HCT116 (cell line): Measurements from ENCODE around the gene C15orf40. TPM values are rescaled to one million over a fixed set of nuclear protein-coding genes. Genes with fewer than 3 reads are reported as not detected.
A peak's percentile ranks its signal among the peaks of the same experiment; 100 is the strongest.

ENCODE experiments used
- ATAC-seq: fragments of 200-7000 bp; cut with Tn5 transposase; 2 replicates; pipeline ENCODE4 v1.9.1; 2020; ENCODE audit warnings: mild to moderate bottlenecking, moderate library complexity
- BruUV-seq: library from RNA; stranded (reverse); fragments of 400-500 nt; replicated peaks from 2 replicates; lab custom pipeline; 2021; lab: Mats Ljungman, UMichigan
- CTCF ChIA-PET: fragments of 300-600 bp; sonication (Branson Sonifier 250); formaldehyde crosslinking; loops from one replicate; lab custom pipeline; 2021; ENCODE audit warnings: antibody characterized with exemption; lab: Charles Lee
- POLR2A ChIA-PET: fragments of 300-600, 350-600 bp; sonication (Branson Sonifier 250); formaldehyde crosslinking; loops from one replicate; lab custom pipeline; 2021; ENCODE audit warnings: antibody characterized with exemption; lab: Charles Lee
- RAD21 ChIA-PET, 2 experiments: fragments of 300-600 bp; sonication (Branson Sonifier 250); formaldehyde crosslinking; loops; one replicate each; lab custom pipeline; 2023; ENCODE audit warnings: low total read pairs in 2 of 2; ENCODE audit not compliant: uncharacterized antibody in 2 of 2, unreplicated experiment in 2 of 2, low non-redundant PET in 1 of 2; lab: Charles Lee
- DNase-seq: peaks from one replicate; pipeline ENCODE4 v3.0.0-alpha.2; 2010; ENCODE audit warnings: low read depth, low spot score
- H2AFZ ChIP-seq: fragments of 200-600 bp; shearing (Covaris generic), sonication (generic); 2 replicates; pipeline ENCODE4 v1.6.1; 2017; ENCODE audit warnings: low read depth, mixed run types, mixed read lengths, antibody characterized with exemption, low read length; ENCODE audit not compliant: poor library complexity, severe bottlenecking
- H3K27ac ChIP-seq: 2 replicates; pipeline ENCODE4 v1.5.1; 2012; ENCODE audit warnings: low read depth, low read length
- H3K27me3 ChIP-seq: fragments of 200-600 bp; sonication (generic); 2 replicates; pipeline ENCODE4 v1.6.1; 2016; ENCODE audit warnings: mixed run types, low read length, mixed read lengths; ENCODE audit not compliant: insufficient read depth
- H3K36me3 ChIP-seq, 2 experiments: fragments of 200-500 bp in 1 of 2; fragments of 200-600 bp in 1 of 2; sonication (Bioruptor generic) in 1 of 2; sonication (generic) in 1 of 2; 2 replicates each; pipeline versions ENCODE4 v1.5.1 to v1.6.1; 2014 to 2016; ENCODE audit warnings: low read length in 2 of 2, inconsistent platforms in 1 of 2, mixed read lengths in 1 of 2, mixed run types in 1 of 2; ENCODE audit not compliant: insufficient read depth in 2 of 2, control insufficient read depth in 1 of 2
- H3K4me1 ChIP-seq, 2 experiments: fragments of 200-600 bp in 1 of 2; sonication (generic) in 1 of 2; 2 replicates each; pipeline versions ENCODE4 v1.5.1 to v1.6.1; 2012 to 2017; ENCODE audit warnings: low read length in 2 of 2, inconsistent platforms in 1 of 2, mild to moderate bottlenecking in 1 of 2, mixed read lengths in 1 of 2, mixed run types in 1 of 2, moderate library complexity in 1 of 2; ENCODE audit not compliant: insufficient read depth in 2 of 2, control insufficient read depth in 1 of 2
- H3K4me2 ChIP-seq: fragments of 200-600 bp; sonication (generic); 2 replicates; pipeline ENCODE4 v1.6.1; 2017; ENCODE audit warnings: mixed run types, low read length, mixed read lengths
- H3K4me3 ChIP-seq, 2 experiments: fragments of 200-600 bp in 1 of 2; sonication (generic) in 1 of 2; replicated peaks in 1 of 2; 2 replicates each; pipeline ENCODE4 v1.5.1; 2011 to 2016; ENCODE audit warnings: low read length in 2 of 2, control low read depth in 1 of 2, low read depth in 1 of 2, mild to moderate bottlenecking in 1 of 2, mixed read lengths in 1 of 2, mixed run types in 1 of 2
- H3K79me2 ChIP-seq: fragments of 200-600 bp; sonication (generic); 2 replicates; pipeline ENCODE4 v1.6.1; 2017; ENCODE audit warnings: mild to moderate bottlenecking, mixed run types, low read length, moderate library complexity, mixed read lengths; ENCODE audit not compliant: insufficient read depth
- H3K9ac ChIP-seq: fragments of 200-600 bp; sonication (generic); 2 replicates; pipeline ENCODE4 v1.6.1; 2016; ENCODE audit warnings: low read length, mixed read lengths
- H3K9me2 ChIP-seq: fragments of 200-600 bp; sonication (generic), shearing (Covaris generic); 2 replicates; pipeline ENCODE4 v1.6.1; 2017; ENCODE audit warnings: mixed run types, mild to moderate bottlenecking, moderate library complexity; ENCODE audit not compliant: insufficient read depth
- H3K9me3 ChIP-seq, 2 experiments: fragments of 200-500 bp in 1 of 2; fragments of 200-600 bp in 1 of 2; sonication (Bioruptor generic) in 1 of 2; sonication (generic) in 1 of 2; 2 replicates each; pipeline ENCODE4 v1.6.1; 2014 to 2017; ENCODE audit warnings: low read length in 2 of 2, mixed read lengths in 2 of 2, inconsistent platforms in 1 of 2, low read depth in 1 of 2, mild to moderate bottlenecking in 1 of 2, mixed run types in 1 of 2, moderate library complexity in 1 of 2; ENCODE audit not compliant: control insufficient read depth in 1 of 2, insufficient read depth in 1 of 2
- H4K20me1 ChIP-seq: fragments of 200-600 bp; sonication (generic), shearing (Covaris generic); 2 replicates; pipeline ENCODE4 v1.6.1; 2017; ENCODE audit warnings: mixed run types, mild to moderate bottlenecking, moderate library complexity; ENCODE audit not compliant: insufficient read depth
- CEBPB ChIP-seq: IDR thresholded peaks from 2 replicates; pipeline ENCODE4 v1.6.1; 2012; ENCODE audit warnings: low read depth
- EGR1 ChIP-seq: IDR thresholded peaks from 2 replicates; pipeline ENCODE4 v1.6.1; 2012; ENCODE audit warnings: low read depth
- EZH2 ChIP-seq: fragments of 200-600 bp; sonication (generic); IDR thresholded peaks from 2 replicates; pipeline ENCODE4 v1.6.1; 2017; ENCODE audit warnings: antibody characterized with exemption, mixed run types
- EZH2phosphoT487 ChIP-seq: fragments of 200-600 bp; IDR thresholded peaks from 2 replicates; pipeline ENCODE4 v1.6.1; 2018; ENCODE audit warnings: antibody characterized with exemption, borderline replicate concordance
- JUND ChIP-seq: IDR thresholded peaks from 2 replicates; pipeline ENCODE4 v1.6.1; 2012
- POLR2AphosphoS5 ChIP-seq: IDR thresholded peaks from 2 replicates; pipeline ENCODE4 v1.6.1; 2011; ENCODE audit warnings: mild to moderate bottlenecking, low read depth, low read length, moderate library complexity
- SIN3A ChIP-seq: IDR thresholded peaks from 2 replicates; pipeline ENCODE4 v1.6.1; 2012; ENCODE audit warnings: low read depth
- YY1 ChIP-seq: IDR thresholded peaks from 2 replicates; pipeline ENCODE4 v1.6.1; 2011; ENCODE audit warnings: low read length, low read depth, moderate library complexity, mild to moderate bottlenecking; ENCODE audit not compliant: insufficient replicate concordance; ENCODE audit errors: extremely low read depth
- ZNF274 ChIP-seq: fragments of 200-500 bp; sonication (Bioruptor generic); IDR thresholded peaks from 2 replicates; pipeline ENCODE4 v1.6.1; 2014; ENCODE audit warnings: mild to moderate bottlenecking, low read depth, low read length, inconsistent platforms
- intact Hi-C: fragments of 100-400 bp; cut with micrococcal nuclease; formaldehyde crosslinking; loops from 2 replicates; pipeline ENCODE4 v1.10.0; 2022
- total RNA-seq: library from RNA; stranded (reverse); gene quantifications from one replicate; pipeline ENCODE4 v1.2.1, GENCODE V29; 2021; ENCODE audit not compliant: unreplicated experiment
- TF ChIP-seq, protein P1 (sequence below), 3 experiments: fragments of 200-600 bp in 1 of 3; sonication (generic) in 1 of 3; IDR thresholded peaks in 2 of 3; conservative IDR thresholded peaks in 1 of 3; 2 replicates each; pipeline ENCODE4 v1.5.1; 2012 to 2017; ENCODE audit warnings: low read depth in 2 of 3, low read length in 2 of 3, antibody characterized with exemption in 1 of 3, borderline replicate concordance in 1 of 3, control low read depth in 1 of 3, mild to moderate bottlenecking in 1 of 3, mixed read lengths in 1 of 3, mixed run types in 1 of 3, moderate library complexity in 1 of 3; ENCODE audit not compliant: insufficient read depth in 1 of 3
- TF ChIP-seq, protein P2 (sequence below): IDR thresholded peaks from 2 replicates; pipeline ENCODE4 v1.6.1; 2012; ENCODE audit warnings: low read depth
- TF ChIP-seq, protein P3 (sequence below): IDR thresholded peaks from 2 replicates; pipeline ENCODE4 v1.6.1; 2012

C15orf40 gene
- total RNA-seq, 1 experiment from 2014 or later, result 26.0 TPM

- DNase-seq, result no peak
- intact Hi-C loops, result loop anchor here (5.0 kb wide), 2 partner anchors 260 to 370 kb away; no protein-coding TSS in a partner anchor
- Histone ChIP-seq H3K9me2 (no peaks in the 10 kb centered on the region), H3K4me2 (peak overlapping the region; percentile 75), H3K27me3 (no peaks in the 10 kb centered on the region), H3K4me3 (peak overlapping the region; percentile 87 to 98), H4K20me1 (no peaks in the 10 kb centered on the region), H3K79me2 (peaks cover 32% of the 10 kb centered on the region), H3K9ac (peak overlapping the region; percentile 77), H3K9me3 (no peaks in the 10 kb centered on the region), H3K27ac (peak overlapping the region; percentile 36; the same call in 1 of the 2 replicates), H3K4me1 (peaks cover 7 to 18% of the 10 kb centered on the region in 2 experiments; a peak in 3 of 4 replicates), H3K36me3 (peaks cover 10 to 13% of the 10 kb centered on the region in 2 experiments; a peak in 3 of 4 replicates), H2AFZ (peak overlapping the region; percentile 38)
- TF ChIP-seq, protein P1, sequence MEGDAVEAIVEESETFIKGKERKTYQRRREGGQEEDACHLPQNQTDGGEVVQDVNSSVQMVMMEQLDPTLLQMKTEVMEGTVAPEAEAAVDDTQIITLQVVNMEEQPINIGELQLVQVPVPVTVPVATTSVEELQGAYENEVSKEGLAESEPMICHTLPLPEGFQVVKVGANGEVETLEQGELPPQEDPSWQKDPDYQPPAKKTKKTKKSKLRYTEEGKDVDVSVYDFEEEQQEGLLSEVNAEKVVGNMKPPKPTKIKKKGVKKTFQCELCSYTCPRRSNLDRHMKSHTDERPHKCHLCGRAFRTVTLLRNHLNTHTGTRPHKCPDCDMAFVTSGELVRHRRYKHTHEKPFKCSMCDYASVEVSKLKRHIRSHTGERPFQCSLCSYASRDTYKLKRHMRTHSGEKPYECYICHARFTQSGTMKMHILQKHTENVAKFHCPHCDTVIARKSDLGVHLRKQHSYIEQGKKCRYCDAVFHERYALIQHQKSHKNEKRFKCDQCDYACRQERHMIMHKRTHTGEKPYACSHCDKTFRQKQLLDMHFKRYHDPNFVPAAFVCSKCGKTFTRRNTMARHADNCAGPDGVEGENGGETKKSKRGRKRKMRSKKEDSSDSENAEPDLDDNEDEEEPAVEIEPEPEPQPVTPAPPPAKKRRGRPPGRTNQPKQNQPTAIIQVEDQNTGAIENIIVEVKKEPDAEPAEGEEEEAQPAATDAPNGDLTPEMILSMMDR (IDR thresholded peaks at IDR 0.05 in 2 of 3, conservative IDR thresholded peaks at IDR 0.05 in 1 of 3; ENCODE audit: borderline replicate concordance in 1 of 3, insufficient read depth in 1 of 3, low read depth in 2 of 3, low read length in 2 of 3), result no peak
- TF ChIP-seq CEBPB (no peak), EGR1 (no peak), YY1 (no peak), JUND (no peak), ZNF274 (no peak), EZH2 (no peak), EZH2phosphoT487 (no peak), POLR2AphosphoS5 (no peak), SIN3A (no peak)
- TF ChIP-seq, protein P2, sequence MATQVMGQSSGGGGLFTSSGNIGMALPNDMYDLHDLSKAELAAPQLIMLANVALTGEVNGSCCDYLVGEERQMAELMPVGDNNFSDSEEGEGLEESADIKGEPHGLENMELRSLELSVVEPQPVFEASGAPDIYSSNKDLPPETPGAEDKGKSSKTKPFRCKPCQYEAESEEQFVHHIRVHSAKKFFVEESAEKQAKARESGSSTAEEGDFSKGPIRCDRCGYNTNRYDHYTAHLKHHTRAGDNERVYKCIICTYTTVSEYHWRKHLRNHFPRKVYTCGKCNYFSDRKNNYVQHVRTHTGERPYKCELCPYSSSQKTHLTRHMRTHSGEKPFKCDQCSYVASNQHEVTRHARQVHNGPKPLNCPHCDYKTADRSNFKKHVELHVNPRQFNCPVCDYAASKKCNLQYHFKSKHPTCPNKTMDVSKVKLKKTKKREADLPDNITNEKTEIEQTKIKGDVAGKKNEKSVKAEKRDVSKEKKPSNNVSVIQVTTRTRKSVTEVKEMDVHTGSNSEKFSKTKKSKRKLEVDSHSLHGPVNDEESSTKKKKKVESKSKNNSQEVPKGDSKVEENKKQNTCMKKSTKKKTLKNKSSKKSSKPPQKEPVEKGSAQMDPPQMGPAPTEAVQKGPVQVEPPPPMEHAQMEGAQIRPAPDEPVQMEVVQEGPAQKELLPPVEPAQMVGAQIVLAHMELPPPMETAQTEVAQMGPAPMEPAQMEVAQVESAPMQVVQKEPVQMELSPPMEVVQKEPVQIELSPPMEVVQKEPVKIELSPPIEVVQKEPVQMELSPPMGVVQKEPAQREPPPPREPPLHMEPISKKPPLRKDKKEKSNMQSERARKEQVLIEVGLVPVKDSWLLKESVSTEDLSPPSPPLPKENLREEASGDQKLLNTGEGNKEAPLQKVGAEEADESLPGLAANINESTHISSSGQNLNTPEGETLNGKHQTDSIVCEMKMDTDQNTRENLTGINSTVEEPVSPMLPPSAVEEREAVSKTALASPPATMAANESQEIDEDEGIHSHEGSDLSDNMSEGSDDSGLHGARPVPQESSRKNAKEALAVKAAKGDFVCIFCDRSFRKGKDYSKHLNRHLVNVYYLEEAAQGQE, result no peak
- TF ChIP-seq, protein P3, sequence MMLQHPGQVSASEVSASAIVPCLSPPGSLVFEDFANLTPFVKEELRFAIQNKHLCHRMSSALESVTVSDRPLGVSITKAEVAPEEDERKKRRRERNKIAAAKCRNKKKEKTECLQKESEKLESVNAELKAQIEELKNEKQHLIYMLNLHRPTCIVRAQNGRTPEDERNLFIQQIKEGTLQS, result no peak
- POLR2A ChIA-PET, result interaction anchor here (1.2 to 1.7 kb wide), 4 partner anchors 9 to 472 kb away, joined by 3 to 6 read pairs (median 3); partner anchors contain the start of gene RPS17
- CTCF ChIA-PET, result interaction anchor here (0.6 to 2.2 kb wide), 14 partner anchors 9 to 554 kb away, joined by 3 to 9 read pairs (median 4); no protein-coding TSS in a partner anchor
- ATAC-seq, result no peak
- TSS peak; percentile 80 for BruUV-seq
- RAD21 ChIA-PET, result no interaction called here
Observed at GRCh38 chr15:83012076-83012426, 612 bp upstream of the C15orf40 start.
